IPS-18a (cell line): ENCODE data around the gene RPRM.
"Not testable (repeated sequence)": the region's sequence is repeated elsewhere in the genome, so short reads cannot be mapped to it uniquely, and the experiment has no call there.

Experiments
- H3K27ac ChIP-seq: one replicate; pipeline ENCODE4 v1.5.1; 2013; ENCODE audit warnings: low read length
- H3K27me3 ChIP-seq: one replicate; pipeline ENCODE4 v1.6.1; 2013; ENCODE audit warnings: mild to moderate bottlenecking, low read length; ENCODE audit not compliant: control insufficient read depth, insufficient read depth
- H3K36me3 ChIP-seq: one replicate; pipeline ENCODE4 v1.6.1; 2013; ENCODE audit warnings: low read depth, low read length; ENCODE audit not compliant: control insufficient read depth
- H3K4me1 ChIP-seq: one replicate; pipeline ENCODE4 v1.6.1; 2013; ENCODE audit warnings: low read depth, low read length; ENCODE audit not compliant: control insufficient read depth
- H3K4me3 ChIP-seq: one replicate; pipeline ENCODE4 v1.5.1; 2013; ENCODE audit warnings: low read length
- H3K9ac ChIP-seq: one replicate; pipeline ENCODE4 v1.6.1; 2013; ENCODE audit warnings: mild to moderate bottlenecking, low read length, moderate library complexity
- H3K9me3 ChIP-seq: one replicate; pipeline ENCODE4 v1.6.1; 2013; ENCODE audit warnings: low read depth, low read length; ENCODE audit not compliant: control insufficient read depth

The RPRM gene

GRCh38 chr2:153455403-153455802, 23.2 kb downstream of the RPRM start:
- Histone ChIP-seq H3K9me3 (no peaks in the 10 kb centered on the region), H3K27ac (no peak overlapping the region)

GRCh38 chr2:153451611-153452010, 27.0 kb downstream of the RPRM start:
- Histone ChIP-seq H3K4me1 (peaks cover 5% of the 10 kb centered on the region), H3K27ac (no peak overlapping the region), H3K27me3 (no peaks in the 10 kb centered on the region), H3K9ac (no peak overlapping the region), H3K9me3 (no peaks in the 10 kb centered on the region), H3K36me3 (no peaks in the 10 kb centered on the region), H3K4me3 (no peak overlapping the region)

More at GRCh38 chr2:153455403-153455802, 23.2 kb downstream of the RPRM start:
- Histone ChIP-seq H3K4me3 (no peak overlapping the region), H3K4me1 (peaks cover 28% of the 10 kb centered on the region), H3K36me3 (no peaks in the 10 kb centered on the region), H3K27me3 (no peaks in the 10 kb centered on the region), H3K9ac (no peak overlapping the region)

DNA sequence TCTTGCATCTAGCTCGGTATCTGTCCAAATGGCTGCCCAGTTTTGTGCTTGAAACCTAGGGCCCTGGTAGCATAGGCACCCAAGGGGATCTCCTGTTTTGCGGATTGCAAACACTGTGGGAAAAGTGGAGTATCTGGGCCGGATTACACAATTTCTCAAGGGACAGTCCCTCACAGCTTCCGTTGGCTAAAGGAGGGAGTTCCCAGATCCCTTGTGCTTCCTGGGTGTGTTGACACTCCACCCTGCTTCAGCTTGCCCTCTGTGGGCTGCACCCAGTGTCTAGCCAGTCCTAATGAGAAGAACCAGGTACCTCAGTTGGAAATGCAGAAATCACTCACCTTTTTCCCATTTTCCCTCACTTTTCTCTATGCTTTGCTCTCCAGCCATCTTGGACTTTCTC, 35.5 kb downstream of the RPRM start:
- Histone ChIP-seq H3K27me3 (no peaks in the 10 kb centered on the region), H3K27ac (no peak overlapping the region), H3K9me3 (peaks cover 6% of the 10 kb centered on the region), H3K9ac (no peak overlapping the region), H3K36me3 (no peaks in the 10 kb centered on the region), H3K4me1 (peaks cover 7% of the 10 kb centered on the region), H3K4me3 (no peak overlapping the region)

- H3K27me3 ChIP-seq, H3K9me3 ChIP-seq, H3K36me3 ChIP-seq, H3K9ac ChIP-seq, H3K4me3 ChIP-seq, H3K4me1 ChIP-seq: not testable (repeated sequence)
- H3K27ac ChIP-seq, result peak overlapping the region; percentile 24
These were observed 35.9 kb downstream of the RPRM start for GRCh38 chr2:153442616-153443015.

GRCh38 chr2:153440090-153440489, 38.5 kb downstream of the RPRM start:
- not testable (repeated sequence) for H3K36me3 ChIP-seq

DNA sequence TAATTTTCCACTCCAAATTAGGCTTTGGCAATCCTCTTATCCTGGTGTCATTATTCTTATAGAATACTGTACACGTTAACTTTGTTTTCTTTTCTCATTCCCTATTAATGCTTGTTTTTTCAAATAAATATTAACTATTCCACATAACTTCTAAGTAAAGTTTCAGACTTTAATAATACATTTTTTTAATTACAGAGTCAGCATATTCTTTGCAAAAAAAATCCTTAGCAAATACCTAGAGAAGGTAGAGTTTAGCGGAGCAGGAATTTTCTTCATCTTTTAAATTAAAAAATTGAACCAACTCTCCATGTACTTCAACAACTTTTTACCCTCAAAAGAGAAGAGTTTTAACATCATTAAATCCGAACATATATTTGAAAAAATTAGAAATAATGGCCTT, 45.2 kb downstream of the RPRM start:
- Histone ChIP-seq H3K9ac (no peak overlapping the region), H3K36me3 (no peaks in the 10 kb centered on the region), H3K9me3 (no peaks in the 10 kb centered on the region), H3K4me1 (peaks cover 15% of the 10 kb centered on the region), H3K27ac (no peak overlapping the region), H3K4me3 (no peak overlapping the region), H3K27me3 (no peaks in the 10 kb centered on the region)

More at GRCh38 chr2:153440090-153440489, 38.5 kb downstream of the RPRM start:
- not testable (repeated sequence) for H3K27ac ChIP-seq, H3K9ac ChIP-seq, H3K27me3 ChIP-seq, H3K9me3 ChIP-seq, H3K4me3 ChIP-seq, H3K4me1 ChIP-seq

DNA sequence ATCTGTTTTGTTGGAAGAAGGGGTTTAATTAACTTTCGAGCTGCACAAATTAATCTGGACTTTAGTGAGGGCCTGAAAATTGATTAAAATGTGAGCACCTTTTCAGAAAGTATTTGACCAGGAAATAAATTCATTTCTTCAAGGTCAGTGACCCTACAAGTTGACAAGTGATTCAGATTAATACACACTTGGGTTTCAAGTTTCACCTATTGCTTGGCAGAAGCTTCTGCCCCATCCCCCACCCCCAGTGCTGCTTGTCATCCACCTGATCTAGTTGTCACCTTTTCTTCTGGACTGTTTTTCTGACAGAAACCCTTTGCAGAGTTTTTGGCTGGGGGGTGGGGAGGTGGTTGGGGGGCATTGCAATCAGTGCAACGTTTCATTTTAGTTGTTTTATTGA, 46.2 kb downstream of the RPRM start:
- no peak overlapping the region for H3K4me3 ChIP-seq
- no peak overlapping the region for H3K9ac ChIP-seq
- no peaks in the 10 kb centered on the region for H3K36me3 ChIP-seq
- H3K9me3 ChIP-seq, result no peaks in the 10 kb centered on the region
- H3K27ac ChIP-seq, result no peak overlapping the region
- H3K4me1 ChIP-seq, result peaks cover 17% of the 10 kb centered on the region
- no peaks in the 10 kb centered on the region for H3K27me3 ChIP-seq

DNA sequence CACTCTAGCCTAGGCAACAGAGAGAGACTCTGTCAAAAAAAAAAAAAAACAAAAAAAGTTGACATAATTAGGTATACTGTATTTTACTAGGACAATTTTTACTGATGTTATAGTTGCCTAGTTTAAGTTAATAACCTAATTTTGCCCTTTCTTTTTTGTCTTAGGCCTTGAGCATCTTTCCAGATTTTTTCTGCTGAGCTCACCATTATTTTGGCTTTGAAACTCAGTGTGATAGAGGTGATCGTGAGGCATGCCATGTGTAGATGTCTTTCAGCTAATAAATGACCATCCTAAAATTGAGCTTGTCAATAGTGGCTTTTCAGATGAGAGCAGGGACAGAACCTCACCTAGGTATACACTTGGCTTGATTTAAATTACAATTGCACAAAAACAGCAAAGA, 47.4 kb downstream of the RPRM start:
- peaks cover 17% of the 10 kb centered on the region for H3K4me1 ChIP-seq
- no peak overlapping the region for H3K9ac ChIP-seq
- no peaks in the 10 kb centered on the region for H3K36me3 ChIP-seq
- H3K27ac ChIP-seq, result no peak overlapping the region
- no peaks in the 10 kb centered on the region for H3K27me3 ChIP-seq
- H3K4me3 ChIP-seq, result no peak overlapping the region
- H3K9me3 ChIP-seq, result no peaks in the 10 kb centered on the region
